Measurements from ENCODE around the gene SLC10A1.
"Not testable (repeated sequence)": the region's sequence is repeated elsewhere in the genome, so short reads cannot be mapped to it uniquely, and the experiment has no call there.

Gene SLC10A1

GRCh38 chr14:69796797-69797500 is at the start of gene SLC10A1:
Gene SLC10A1, minus strand, starts transcription at chr14:69797241. Its CDS starts 86 bp downstream, at chr14:69797155.
- DNase-seq (ENCODE audit: low spot score) = no peak

GRCh38 chr14:69845787-69846186 is 48.7 kb upstream of the SLC10A1 start:
- no peak for DNase-seq (ENCODE audit: low spot score)

DNA sequence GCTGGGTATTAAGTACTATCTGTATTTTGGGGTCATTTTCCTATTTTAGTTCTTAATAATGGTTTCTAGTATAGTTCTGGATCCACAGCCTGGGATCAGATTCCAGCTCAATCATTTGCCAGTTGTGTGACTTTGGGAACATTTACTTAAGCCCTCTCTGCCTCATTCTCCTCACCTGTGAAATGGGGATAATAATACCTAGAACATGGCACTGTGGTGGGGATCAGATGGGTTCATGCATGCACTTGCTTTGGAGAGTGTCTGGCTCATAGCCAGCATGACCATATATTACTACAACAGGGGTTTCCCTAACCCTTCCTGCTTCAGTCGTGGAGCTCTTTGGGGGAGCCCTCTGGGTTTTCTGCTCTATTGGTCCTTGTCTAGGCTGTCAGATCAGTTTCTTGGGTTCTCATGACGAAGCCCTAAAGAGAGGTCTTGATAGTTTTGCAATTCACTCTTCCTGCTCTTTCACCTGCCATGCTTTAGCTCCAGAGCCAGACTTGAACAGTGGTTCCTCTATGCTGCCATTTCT is 48.1 kb upstream of the SLC10A1 start:
- DNase-seq (ENCODE audit: low spot score) = no peak

DNA sequence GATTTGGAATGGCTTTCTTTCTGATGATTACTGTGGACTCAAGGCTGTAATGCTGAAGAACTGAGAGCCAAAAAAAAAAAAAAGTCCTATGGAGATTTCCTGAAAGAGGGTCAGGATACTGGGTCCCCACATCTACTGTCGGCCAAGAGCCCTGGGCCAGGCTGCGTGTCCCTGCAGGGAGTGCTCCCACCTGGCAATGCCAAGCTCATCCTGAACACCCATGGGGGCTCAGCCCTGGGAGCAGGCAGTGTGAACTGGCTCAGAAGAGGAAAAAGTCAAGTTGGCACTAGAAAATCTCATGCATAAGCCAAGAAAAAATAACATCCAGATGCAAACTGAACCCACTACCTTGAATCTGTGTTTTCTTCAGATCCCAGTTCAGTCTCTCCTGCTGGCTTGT is 47.1 kb upstream of the SLC10A1 start:
- no peak for DNase-seq (ENCODE audit: low spot score)

- no peak for DNase-seq (ENCODE audit: low spot score)
These were observed 45.8 kb upstream of the SLC10A1 start for GRCh38 chr14:69842686-69843420.

GRCh38 chr14:69841656-69842055 is 44.6 kb upstream of the SLC10A1 start:
- DNase-seq (ENCODE audit: low spot score) = no peak

GRCh38 chr14:69839661-69840060 is 42.6 kb upstream of the SLC10A1 start:
- no peak for DNase-seq (ENCODE audit: low spot score)

DNA sequence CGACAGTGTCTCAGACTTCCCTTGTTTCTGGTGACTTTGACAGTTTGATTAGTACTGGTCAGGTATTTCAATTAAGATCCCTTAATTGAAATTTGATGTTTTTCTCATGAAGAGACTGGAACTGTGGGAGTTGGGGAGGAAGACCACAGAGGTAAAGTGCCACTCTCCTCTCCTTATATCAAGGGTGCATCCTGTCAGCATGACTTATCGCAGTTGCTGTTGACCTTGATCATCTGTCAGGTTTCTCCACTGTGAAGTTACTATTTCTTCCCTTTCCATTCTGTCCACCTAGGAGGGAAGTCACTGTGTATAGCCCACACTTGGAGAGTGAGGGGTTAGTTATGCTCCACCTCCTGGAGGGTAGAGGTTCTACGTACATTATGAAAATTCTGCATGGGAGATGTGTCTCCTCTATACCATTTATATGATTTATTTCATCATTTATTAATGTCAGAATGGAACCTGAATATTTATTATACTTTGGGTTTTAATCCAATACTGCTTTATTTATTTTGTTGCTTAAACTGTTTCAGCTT is 41.9 kb upstream of the SLC10A1 start:
- no peak for DNase-seq (ENCODE audit: low spot score)

DNA sequence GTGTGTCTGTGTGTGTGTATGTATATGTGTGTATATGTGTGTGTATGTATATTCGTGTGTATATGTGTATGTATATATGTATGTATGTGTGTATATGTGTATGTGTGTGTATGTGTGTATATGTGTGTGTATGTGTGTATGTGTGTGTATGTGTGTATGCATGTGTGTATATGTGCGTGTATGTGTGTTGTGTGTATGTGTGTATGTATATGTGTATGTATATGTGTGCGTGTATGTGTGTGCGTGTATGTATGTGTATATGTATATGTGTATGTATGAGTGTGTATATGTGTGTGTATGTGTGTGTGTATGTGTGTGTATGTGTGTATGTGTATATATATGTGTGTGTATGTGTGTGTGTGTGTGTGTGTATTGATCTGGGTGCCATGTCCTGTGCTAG is 31.8 kb upstream of the SLC10A1 start:
- DNase-seq (ENCODE audit: low spot score) = no peak

- peak; percentile 61 for DNase-seq (ENCODE audit: low spot score)
These were observed 31.3 kb upstream of the SLC10A1 start for GRCh38 chr14:69828354-69828753.

DNA sequence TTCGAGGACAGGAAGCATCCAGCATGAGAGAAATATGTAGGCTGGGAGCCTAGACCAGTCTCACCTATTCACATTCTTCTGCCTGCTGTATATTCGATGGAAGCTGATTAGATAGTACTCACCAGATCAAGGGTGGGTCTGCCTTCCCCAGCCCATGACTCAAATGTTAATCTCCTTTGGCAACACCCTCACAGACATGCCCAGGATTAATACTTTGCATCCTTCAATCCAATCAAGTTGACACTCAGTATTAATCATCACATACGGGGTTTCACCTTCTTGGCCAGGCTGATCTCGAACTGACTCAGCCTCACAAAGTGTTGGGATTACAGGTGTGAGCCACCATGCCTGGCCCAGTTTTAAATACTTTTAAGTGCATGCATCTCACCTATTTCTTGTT is 30.5 kb upstream of the SLC10A1 start:
- no peak for DNase-seq (ENCODE audit: low spot score)

GRCh38 chr14:69822456-69822855 is 25.4 kb upstream of the SLC10A1 start:
- DNase-seq (ENCODE audit: low spot score) = no peak

DNA sequence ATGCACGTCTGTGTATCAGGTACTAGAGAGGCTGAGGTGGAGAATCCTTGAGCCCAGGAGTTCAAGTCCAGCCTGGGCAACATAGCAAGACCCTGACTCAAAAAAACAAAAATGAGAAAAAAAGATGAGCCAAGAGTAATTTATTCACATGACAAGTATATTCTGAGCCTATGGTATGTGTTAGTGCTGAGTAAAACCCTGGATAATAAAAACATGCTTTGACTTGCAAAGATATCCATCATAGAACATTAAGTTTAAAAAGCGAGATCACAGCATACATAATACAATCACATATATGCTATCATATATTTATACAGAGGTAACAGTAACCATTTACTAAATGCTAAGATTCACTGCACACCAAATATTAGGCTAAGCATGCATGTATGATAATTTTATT is 23.9 kb upstream of the SLC10A1 start:
- DNase-seq (ENCODE audit: low spot score) = no peak

DNA sequence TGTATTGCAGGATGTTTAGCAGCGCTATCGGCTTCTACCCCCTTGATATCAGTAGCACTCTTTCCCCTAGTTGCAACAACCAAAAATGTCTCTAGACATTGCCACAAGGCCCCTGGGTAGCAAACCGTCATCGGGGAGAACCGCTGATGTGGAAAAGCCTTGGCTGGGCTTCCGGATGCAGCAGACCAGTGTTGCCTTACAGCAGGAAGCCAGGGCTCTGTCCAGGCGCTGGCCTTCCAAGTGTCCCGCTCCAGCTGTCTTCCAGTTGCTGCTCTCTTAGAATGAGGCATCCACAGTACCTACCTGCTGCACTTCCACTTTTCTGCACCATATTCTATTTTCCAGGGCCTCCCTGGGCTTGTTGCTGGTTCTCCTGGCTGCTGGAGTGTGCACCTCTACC is 22.6 kb upstream of the SLC10A1 start:
- no peak for DNase-seq (ENCODE audit: low spot score)

DNA sequence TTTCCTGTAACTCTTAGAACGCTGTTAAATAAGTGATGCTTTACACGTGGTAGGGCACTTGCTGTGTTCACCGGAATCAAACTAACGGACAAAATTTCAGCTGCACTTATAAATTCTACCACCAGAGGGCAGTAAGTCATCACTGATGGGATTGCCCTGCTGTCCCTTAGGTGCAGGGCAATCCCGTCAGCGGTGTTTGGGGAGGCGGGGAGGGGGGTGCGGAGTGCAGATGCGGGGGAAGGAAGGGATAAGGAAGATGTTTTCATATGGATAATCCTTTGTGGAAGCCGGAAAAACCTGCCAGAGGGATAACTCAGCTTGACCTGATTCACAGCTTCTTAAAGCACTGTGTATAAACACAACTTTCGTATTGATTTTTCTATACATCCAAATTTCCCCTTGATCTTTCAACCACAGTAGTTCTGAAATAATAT is 21.7 kb upstream of the SLC10A1 start:
- peak; percentile 67 for DNase-seq (ENCODE audit: low spot score)

DNA sequence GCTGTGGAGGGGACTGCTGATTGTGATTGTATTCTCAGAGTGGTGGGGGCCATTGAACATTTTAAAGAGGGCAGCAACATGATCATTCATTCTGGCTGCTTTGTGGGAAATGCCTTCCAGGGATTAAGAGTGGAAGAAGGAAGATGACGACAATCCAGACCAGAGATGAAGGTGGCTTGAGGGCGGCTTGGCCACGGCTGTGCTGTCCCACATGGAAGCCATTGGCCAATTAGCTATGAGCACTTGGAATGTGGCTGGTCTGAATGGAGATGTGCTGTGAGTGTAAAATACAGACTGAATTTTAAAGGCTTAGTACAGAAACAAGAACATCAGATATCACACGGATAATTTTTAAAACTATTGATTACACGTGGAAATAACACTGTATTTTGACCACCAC is 19.2 kb upstream of the SLC10A1 start:
- no peak for DNase-seq (ENCODE audit: low spot score)

- DNase-seq (ENCODE audit: low spot score) = no peak
These were observed 18.5 kb upstream of the SLC10A1 start for GRCh38 chr14:69815556-69815955.

DNA sequence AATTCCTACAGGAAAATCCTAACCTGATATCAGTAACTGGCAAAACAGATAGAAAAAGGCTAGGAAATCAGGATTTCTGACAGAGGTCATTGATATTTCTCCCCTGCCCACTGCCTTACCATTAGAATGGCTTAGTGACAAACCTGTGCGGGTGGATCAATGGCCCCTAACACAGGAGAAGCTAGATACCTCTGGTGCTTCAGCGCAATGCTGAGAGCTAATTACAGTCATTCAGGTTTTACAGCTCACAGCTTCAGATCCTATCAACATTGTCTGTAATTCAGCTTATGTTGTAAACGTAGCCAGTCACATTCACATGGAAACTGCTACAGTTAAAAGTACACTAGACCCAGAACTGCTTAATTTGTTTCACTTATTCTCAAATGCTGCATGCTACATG is 17.4 kb upstream of the SLC10A1 start:
- DNase-seq (ENCODE audit: low spot score) = no peak

DNA sequence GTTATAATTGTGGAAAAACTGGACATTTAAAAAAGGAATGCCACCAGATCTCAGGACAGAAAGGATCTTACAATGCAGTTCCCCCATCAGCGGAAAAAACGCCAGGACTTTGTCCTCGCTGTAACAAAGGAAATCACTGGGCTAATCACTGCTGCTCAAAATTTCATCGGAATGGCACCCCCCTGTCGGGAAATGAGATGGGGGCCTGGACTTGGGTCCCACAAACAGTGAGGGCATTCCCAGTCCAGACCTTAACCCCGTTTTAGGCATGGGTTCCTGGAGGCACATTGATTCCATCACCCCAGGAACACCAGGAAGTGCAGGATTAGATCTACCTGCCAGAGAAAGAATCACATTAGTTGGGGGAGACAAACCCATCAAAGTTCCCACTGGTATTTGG is 16.3 kb upstream of the SLC10A1 start:
- not testable (repeated sequence) for DNase-seq (ENCODE audit: low spot score)

DNA sequence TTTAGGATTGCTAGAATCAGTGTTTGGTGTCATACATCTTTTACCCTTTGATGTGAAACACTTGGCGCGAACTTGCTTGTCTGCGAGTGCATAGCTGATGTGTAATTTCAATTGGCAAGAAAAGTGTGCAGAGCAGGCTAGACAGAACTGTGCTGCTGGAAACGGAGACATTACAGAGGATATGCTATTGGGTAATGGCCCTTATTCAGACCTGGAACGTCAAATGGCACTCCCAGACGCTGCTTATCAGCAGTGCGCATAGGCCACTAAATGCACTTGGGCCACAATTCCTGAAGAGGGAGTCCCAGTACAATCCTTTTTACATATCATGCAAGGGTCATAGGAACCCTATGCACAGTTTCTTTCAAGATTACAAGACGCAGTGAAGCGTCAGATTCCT is 15.7 kb upstream of the SLC10A1 start:
- DNase-seq (ENCODE audit: low spot score) = no peak

GRCh38 chr14:69811868-69812252 is 14.8 kb upstream of the SLC10A1 start:
- DNase-seq (ENCODE audit: low spot score) = no peak

- DNase-seq (ENCODE audit: low spot score) = no peak
These were observed 14.3 kb upstream of the SLC10A1 start for GRCh38 chr14:69811227-69811867.
